HEK293 (cell line): ENCODE data around the gene ZSCAN5B.
"Not testable (repeated sequence)": the region's sequence is repeated elsewhere in the genome, so short reads cannot be mapped to it uniquely, and the experiment has no call there.

Experiments
- HOXA7 ChIP-seq: sonication (generic); formaldehyde crosslinking; IDR thresholded peaks from 2 replicates; pipeline ENCODE4 v1.8.1; 2022; ENCODE audit warnings: missing genetic modification reagents, borderline replicate concordance
- OSR2 ChIP-seq: fragments of 450-650 bp; formaldehyde crosslinking; IDR thresholded peaks from 2 replicates; pipeline ENCODE4 v1.5.1; 2016; ENCODE audit warnings: missing biosample characterization, missing genetic modification characterization
- TRIM28 ChIP-seq: IDR thresholded peaks from 2 replicates; pipeline ENCODE4 v1.6.1; 2011; ENCODE audit warnings: low read length, control low read depth, borderline replicate concordance
- ZBTB1 ChIP-seq: fragments of 450-650 bp; formaldehyde crosslinking; IDR thresholded peaks from 2 replicates; pipeline ENCODE4 v1.5.1; 2016; ENCODE audit warnings: missing biosample characterization, missing genetic modification characterization
- ZBTB20 ChIP-seq: fragments of 450-650 bp; formaldehyde crosslinking; IDR thresholded peaks from 2 replicates; pipeline ENCODE4 v1.5.1; 2016; ENCODE audit warnings: missing biosample characterization, missing genetic modification characterization
- ZEB2 ChIP-seq: fragments of 450-650 bp; formaldehyde crosslinking; IDR thresholded peaks from 2 replicates; pipeline ENCODE4 v1.5.1; 2016; ENCODE audit warnings: missing biosample characterization, missing genetic modification characterization
- ZNF121 ChIP-seq: fragments of 450-650 bp; formaldehyde crosslinking; IDR thresholded peaks from 2 replicates; pipeline ENCODE4 v1.5.1; 2016; ENCODE audit warnings: missing biosample characterization, missing genetic modification characterization
- ZNF274 ChIP-seq, 2 experiments: fragments of 200-500 bp in 1 of 2; fragments of 450-650 bp in 1 of 2; sonication (Bioruptor generic) in 1 of 2; formaldehyde crosslinking in 1 of 2; IDR thresholded peaks; 2 replicates each; pipeline versions ENCODE4 v1.5.1 to v1.6.1; 2014 to 2016; ENCODE audit warnings: borderline replicate concordance in 1 of 2, inconsistent platforms in 1 of 2, low read length in 1 of 2, missing biosample characterization in 1 of 2, missing genetic modification characterization in 1 of 2
- ZNF558 ChIP-seq: fragments of 450-650 bp; formaldehyde crosslinking; IDR thresholded peaks from 2 replicates; pipeline ENCODE4 v1.5.1; 2016; ENCODE audit warnings: missing biosample characterization, missing genetic modification characterization
- ZNF654 ChIP-seq: fragments of 450-650 bp; formaldehyde crosslinking; IDR thresholded peaks from 2 replicates; pipeline ENCODE4 v1.5.1; 2016; ENCODE audit warnings: low read depth, missing biosample characterization, missing genetic modification characterization
- ZNF701 ChIP-seq: fragments of 450-650 bp; formaldehyde crosslinking; IDR thresholded peaks from 2 replicates; pipeline ENCODE4 v1.5.1; 2016; ENCODE audit warnings: missing biosample characterization, missing genetic modification characterization
- ZNF843 ChIP-seq: fragments of 450-650 bp; formaldehyde crosslinking; IDR thresholded peaks from 2 replicates; pipeline ENCODE4 v1.5.1; 2016; ENCODE audit warnings: missing biosample characterization, missing genetic modification characterization
- TF ChIP-seq, protein P1 (sequence below): fragments of 450-650 bp; formaldehyde crosslinking; IDR thresholded peaks from 2 replicates; pipeline ENCODE4 v1.5.1; 2016; ENCODE audit warnings: missing biosample characterization, missing genetic modification characterization
- TF ChIP-seq, protein P2 (sequence below): fragments of 450-650 bp; formaldehyde crosslinking; IDR thresholded peaks from 2 replicates; pipeline ENCODE4 v1.5.1; 2016; ENCODE audit warnings: missing biosample characterization, missing genetic modification characterization

DNA sequence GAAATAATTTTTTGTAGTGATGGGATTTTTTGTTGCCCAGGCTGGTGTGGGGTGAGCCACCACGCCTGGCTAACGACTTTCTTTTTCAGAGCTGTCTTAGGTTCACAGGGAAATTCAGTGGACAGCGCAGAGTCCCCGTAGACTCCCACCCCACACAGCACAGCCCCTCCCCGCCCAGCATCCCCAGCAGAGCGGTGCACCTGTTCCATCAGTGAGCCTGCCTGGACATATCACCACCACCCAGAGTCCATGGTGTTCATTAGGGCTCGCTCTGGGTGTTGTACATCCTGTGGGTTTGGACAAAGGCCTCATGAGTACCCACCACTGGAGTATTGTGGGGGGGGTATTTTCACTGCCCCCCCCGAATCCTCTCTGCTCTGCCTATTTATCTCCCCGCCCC, 12.5 kb upstream of the ZSCAN5B start:
- TF ChIP-seq, protein P1, sequence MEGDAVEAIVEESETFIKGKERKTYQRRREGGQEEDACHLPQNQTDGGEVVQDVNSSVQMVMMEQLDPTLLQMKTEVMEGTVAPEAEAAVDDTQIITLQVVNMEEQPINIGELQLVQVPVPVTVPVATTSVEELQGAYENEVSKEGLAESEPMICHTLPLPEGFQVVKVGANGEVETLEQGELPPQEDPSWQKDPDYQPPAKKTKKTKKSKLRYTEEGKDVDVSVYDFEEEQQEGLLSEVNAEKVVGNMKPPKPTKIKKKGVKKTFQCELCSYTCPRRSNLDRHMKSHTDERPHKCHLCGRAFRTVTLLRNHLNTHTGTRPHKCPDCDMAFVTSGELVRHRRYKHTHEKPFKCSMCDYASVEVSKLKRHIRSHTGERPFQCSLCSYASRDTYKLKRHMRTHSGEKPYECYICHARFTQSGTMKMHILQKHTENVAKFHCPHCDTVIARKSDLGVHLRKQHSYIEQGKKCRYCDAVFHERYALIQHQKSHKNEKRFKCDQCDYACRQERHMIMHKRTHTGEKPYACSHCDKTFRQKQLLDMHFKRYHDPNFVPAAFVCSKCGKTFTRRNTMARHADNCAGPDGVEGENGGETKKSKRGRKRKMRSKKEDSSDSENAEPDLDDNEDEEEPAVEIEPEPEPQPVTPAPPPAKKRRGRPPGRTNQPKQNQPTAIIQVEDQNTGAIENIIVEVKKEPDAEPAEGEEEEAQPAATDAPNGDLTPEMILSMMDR (tag by site-specific recombination), result not testable (repeated sequence)
- not testable (repeated sequence) for TF ChIP-seq ZNF701 (tag by site-specific recombination); ZNF274 (IDR thresholded peaks at IDR 0.05; ENCODE audit: low read length); ZNF274 (tag by site-specific recombination; IDR thresholded peaks at IDR 0.05; ENCODE audit: borderline replicate concordance); ZNF843 (tag by site-specific recombination); OSR2 (tag by site-specific recombination); ZNF558 (tag by site-specific recombination); ZBTB20 (tag by site-specific recombination); HOXA7; ZEB2; ZNF654; ZNF121 (tag by site-specific recombination); ZBTB1 (tag by site-specific recombination); TRIM28
- TF ChIP-seq, protein P2, sequence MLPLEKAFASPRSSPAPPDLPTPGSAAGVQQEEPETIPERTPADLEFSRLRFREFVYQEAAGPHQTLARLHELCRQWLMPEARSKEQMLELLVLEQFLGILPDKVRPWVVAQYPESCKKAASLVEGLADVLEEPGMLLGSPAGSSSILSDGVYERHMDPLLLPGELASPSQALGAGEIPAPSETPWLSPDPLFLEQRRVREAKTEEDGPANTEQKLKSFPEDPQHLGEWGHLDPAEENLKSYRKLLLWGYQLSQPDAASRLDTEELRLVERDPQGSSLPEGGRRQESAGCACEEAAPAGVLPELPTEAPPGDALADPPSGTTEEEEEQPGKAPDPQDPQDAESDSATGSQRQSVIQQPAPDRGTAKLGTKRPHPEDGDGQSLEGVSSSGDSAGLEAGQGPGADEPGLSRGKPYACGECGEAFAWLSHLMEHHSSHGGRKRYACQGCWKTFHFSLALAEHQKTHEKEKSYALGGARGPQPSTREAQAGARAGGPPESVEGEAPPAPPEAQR (tag by site-specific recombination), result not testable (repeated sequence)
